ENCODE measurements around the gene PCBP4.

PCBP4 gene

DNA sequence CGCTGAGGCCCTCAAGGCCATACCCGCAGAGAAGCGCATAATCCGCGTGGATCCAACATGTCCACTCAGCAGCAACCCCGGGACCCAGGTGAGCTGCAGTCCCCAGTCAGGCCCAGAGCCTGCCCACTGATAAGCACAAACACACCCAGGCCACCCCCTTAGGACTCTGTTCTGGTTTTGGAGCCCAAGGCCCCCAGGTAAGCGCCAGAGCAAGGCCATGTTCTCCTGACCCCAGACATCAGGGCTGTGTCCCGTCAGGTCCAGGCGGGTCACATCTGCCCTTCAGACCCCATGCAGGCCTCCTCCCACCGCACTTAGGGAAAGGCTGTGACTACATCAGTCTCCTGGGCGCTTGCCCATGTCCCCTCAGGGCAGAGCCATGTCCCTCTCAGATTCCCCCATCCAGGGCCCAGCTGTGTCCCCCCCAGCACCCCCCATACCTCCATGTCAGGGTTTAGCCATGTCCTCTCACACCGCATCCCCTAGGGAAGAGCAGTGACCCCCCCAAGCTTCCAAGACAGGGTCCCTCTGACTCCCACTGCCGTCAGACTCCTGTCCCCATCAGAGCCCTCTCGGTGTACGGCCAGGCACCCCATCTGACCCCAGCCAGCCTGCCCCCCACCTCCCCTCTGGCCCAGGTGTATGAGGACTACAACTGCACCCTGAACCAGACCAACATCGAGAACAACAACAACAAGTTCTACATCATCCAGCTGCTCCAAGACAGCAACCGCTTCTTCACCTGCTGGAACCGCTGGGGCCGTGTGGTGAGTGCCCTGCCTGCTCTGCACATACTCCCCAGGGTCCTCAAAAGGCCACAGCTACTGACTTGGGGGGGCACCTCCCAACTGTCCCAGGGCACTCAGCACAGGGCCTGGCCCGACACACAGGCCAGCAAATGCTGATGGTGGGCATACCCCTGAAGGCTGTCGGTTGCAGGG lies 23.5 kb downstream of the PCBP4 start:
- TF ChIP-seq, protein P1, sequence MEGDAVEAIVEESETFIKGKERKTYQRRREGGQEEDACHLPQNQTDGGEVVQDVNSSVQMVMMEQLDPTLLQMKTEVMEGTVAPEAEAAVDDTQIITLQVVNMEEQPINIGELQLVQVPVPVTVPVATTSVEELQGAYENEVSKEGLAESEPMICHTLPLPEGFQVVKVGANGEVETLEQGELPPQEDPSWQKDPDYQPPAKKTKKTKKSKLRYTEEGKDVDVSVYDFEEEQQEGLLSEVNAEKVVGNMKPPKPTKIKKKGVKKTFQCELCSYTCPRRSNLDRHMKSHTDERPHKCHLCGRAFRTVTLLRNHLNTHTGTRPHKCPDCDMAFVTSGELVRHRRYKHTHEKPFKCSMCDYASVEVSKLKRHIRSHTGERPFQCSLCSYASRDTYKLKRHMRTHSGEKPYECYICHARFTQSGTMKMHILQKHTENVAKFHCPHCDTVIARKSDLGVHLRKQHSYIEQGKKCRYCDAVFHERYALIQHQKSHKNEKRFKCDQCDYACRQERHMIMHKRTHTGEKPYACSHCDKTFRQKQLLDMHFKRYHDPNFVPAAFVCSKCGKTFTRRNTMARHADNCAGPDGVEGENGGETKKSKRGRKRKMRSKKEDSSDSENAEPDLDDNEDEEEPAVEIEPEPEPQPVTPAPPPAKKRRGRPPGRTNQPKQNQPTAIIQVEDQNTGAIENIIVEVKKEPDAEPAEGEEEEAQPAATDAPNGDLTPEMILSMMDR (IDR thresholded peaks at IDR 0.05; ENCODE audit: borderline replicate concordance, control extremely low read depth, extremely low read depth, insufficient read depth, missing control alignments), result no peak
- no peak for DNase-seq (ENCODE audit: low spot score)
- in situ Hi-C loops (cut with MboI; ENCODE audit: low sequenced_read_pairs, unreplicated experiment), result no loop called here

GRCh38 chr3:51942603-51943450 lies 24.4 kb downstream of the PCBP4 start:
- DNase-seq (ENCODE audit: low spot score), result peak; percentile 91
- in situ Hi-C loops (cut with MboI; ENCODE audit: low sequenced_read_pairs, unreplicated experiment), result no loop called here
- TF ChIP-seq, protein P1 (IDR thresholded peaks at IDR 0.05; ENCODE audit: borderline replicate concordance, control extremely low read depth, extremely low read depth, insufficient read depth, missing control alignments), result no peak

DNA sequence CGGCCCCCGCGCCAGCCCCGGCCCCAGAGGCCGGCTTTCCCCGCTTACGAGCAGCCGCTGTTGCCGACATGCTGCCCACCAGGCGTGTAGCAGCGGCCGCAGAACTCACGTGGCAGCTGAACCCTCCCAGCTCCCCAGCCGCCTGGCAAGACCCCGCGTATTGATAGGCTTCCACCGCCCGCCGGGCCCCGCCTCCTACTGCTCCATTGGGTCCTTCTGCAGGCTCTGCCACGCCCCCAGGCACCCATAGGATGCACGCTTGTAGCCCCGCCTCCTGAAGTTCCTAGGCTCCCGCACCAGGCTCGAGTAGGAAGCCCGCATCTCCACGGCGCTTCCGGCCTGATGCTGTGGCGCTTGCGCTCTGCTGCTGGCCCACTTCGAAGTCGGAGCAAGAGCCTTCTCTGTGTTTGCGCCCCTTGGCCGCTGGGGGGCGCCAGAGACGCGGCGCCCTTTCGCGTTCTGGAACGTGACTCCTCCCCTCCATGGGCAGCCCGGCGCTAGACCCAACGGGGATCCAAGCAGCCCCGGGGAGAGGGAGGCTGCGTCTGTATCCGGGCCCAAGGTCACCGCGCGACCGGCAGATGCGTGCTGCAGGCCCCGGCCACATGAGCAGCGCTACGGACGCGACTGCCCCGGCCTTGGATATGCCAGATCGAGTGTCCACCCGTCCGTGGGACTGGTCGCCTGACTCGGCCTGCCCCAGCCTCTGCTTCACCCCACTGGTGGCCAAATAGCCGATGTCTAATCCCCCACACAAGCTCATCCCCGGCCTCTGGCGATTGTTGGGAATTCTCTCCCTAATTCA lies 25.3 kb downstream of the PCBP4 start, which contains the start of the genes PARP3 and RRP9:
Gene PARP3, plus strand, starts transcription at position 566 of the 805 bp plus-strand sequence. CDS start 993 bp downstream, outside the sequence.
Gene RRP9, minus strand, starts transcription at position 107 of the 805 bp plus-strand sequence. Its CDS starts 37 bp downstream, at position 70.
- DNase-seq (ENCODE audit: low spot score), result peak; percentile 100
- TF ChIP-seq, protein P1 (IDR thresholded peaks at IDR 0.05; ENCODE audit: borderline replicate concordance, control extremely low read depth, extremely low read depth, insufficient read depth, missing control alignments), result peak; percentile 99
- in situ Hi-C loops (cut with MboI; ENCODE audit: low sequenced_read_pairs, unreplicated experiment), result no loop called here

DNA sequence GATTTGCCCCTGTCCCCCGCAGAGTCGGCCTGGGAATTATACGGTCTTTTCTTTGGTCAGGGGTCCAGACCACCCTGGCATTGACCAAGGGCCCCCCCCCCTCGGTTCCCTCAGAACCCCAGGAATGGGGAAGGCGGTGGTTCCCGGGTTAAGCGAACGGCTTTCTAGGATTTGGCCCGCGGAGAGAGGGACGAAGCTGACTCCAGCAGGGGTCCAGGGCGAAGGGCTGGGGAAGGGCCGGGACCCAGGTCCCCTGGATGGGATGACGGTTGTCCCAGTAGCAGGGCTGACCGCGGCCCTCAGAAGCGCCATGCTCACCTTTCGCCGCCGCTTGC lies 25.8 kb downstream of the PCBP4 start:
- TF ChIP-seq, protein P1 (IDR thresholded peaks at IDR 0.05; ENCODE audit: borderline replicate concordance, control extremely low read depth, extremely low read depth, insufficient read depth, missing control alignments), result no peak
- in situ Hi-C loops (cut with MboI; ENCODE audit: low sequenced_read_pairs, unreplicated experiment), result no loop called here
- no peak for DNase-seq (ENCODE audit: low spot score)

DNA sequence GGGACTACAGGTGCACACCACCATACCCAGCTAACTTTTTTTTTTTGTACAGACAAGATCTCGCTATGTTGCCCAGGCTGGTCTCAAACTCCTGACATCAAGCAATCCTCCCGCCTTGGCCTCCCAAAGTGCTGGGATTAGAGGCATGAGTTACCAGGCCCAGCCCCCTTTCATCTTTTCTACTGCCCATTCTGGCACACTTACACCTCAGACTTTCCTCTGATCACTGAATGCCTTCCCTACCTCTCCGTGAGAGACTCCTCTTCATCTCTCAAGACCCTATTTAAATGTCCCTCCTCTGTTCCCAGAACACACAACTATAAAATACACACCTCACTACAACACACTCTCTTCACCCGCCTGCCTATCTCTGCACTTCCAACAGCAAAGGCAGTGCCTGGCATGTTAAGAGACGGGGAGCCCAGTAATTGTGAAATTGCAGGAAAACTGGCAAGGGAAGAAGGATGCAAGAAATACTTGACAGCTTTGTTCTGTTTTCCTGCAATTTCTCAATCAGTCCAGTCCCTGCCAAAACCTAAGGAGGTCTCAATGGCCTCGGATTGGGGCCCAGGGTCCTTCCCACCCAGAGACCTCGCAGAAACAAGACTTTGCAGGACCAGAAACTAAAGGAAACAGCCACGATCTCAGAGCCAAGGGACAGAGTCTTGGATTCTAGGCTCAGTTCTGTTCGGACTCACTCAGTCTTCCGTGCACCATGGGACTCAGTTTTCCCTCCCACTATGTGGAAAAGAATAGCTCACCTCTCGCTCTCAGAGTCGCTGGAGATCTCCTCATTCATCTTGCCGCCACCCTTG lies 26.4 kb downstream of the PCBP4 start:
- in situ Hi-C loops (cut with MboI; ENCODE audit: low sequenced_read_pairs, unreplicated experiment), result no loop called here
- TF ChIP-seq, protein P1 (IDR thresholded peaks at IDR 0.05; ENCODE audit: borderline replicate concordance, control extremely low read depth, extremely low read depth, insufficient read depth, missing control alignments), result no peak
- no peak for DNase-seq (ENCODE audit: low spot score)
